GM18505 (cell line): ENCODE data around the gene ADCY7.

ENCODE experiments used
- ATAC-seq: cut with Tn5 transposase; IDR thresholded peaks from one replicate; pipeline ENCODE4 v1.9.1; 2021; ENCODE audit not compliant: unreplicated experiment
- POLR2A ChIP-seq: IDR thresholded peaks from 4 replicates; pipeline ENCODE4 v1.6.1; 2011; ENCODE audit warnings: borderline replicate concordance; ENCODE audit not compliant: insufficient read depth, insufficient read length; ENCODE audit errors: extremely low read depth

The ADCY7 gene

DNA sequence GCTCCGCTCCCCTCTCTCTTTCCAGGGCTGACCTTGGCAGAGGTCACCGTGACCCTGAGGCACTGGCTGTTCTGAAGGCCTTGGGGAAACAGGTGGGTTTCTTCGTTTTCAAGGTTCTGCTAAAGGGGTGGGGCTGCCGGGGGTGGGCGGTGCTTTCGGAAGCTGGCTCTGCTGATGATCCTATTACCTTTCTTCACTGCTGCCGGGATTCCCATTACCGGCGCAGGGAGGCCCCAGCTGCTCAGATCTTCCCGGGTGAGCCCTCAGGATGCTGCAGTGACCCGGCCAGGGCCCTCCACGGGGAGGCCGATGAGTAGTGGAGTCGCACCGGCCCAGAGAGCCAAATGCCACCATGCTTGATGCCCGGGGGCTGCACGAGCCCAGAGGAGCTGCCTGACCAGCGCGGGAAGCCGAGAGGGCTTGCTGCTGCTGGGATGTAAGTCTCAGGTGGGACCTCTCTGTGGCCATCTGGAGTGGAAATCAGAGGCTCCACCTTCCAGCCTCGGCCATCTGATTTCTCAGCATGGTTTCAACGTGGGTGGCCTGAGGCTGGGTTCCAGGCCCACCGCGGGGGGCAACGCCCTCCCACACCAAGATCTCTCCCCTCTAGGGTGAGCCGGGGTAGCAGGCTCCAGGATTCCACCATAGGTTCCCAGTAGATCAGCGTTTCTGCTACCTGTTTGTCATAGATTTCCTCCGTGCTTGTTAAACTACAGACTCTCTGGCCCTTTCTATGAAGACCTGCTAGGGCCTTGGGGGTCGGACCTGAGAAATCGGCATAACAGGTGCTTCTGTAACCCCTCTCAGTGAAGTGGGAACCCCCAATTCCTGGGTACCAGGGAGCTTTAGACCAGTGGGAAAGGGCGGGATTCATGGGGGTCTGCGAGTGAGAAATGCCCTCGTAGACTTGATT, 21.6 kb upstream of the ADCY7 start:
- no peak for TF ChIP-seq POLR2A

GRCh38 chr16:50245417-50246298, 20.7 kb upstream of the ADCY7 start:
- no peak for TF ChIP-seq POLR2A
- ATAC-seq = peak; percentile 75

More for the DNA sequence above, 21.6 kb upstream of the ADCY7 start:
- no peak for ATAC-seq

DNA sequence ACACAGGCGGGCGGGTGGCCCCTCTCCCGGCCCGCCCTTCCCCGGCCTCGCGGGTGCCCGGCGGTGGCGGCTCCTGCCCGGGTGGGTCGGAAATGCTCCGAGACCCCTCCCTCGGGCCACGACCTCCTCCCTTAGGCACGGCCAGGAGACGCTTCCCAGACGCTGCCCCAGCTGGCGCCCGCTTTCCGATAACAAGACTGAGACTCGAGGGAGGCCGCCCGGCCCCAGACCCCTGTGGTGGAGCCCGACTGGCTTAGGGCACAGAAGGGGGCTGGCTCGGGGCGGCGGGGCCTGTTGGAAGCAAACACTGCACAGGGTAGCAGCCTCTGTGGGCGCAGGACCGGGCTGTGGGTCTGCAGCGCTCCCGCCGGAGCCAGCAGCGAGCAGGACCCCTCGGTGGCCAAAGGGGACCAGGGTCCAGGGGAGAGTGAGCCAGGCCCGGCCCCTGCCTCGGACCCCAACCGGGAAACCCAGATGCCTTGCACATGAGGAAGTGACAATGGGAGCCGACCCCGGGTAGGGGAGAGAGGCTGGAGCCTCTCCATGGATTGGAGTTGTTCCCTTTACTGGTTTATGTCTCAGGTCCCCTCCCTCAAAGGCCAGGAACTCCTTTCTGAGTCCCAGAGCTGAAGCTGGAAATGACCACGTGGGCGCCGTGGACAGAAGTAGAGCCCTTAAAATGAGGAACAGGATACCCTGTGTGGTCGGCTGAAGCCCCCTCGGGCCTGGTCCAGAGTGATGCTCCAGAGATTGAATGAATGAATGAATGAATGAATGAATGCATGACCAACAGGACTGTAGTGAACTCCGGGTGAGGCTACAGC, 19.8 kb upstream of the ADCY7 start:
- no peak for TF ChIP-seq POLR2A
- ATAC-seq = peak; percentile 38

- ATAC-seq = no peak
- TF ChIP-seq POLR2A = no peak
These were observed 19.0 kb upstream of the ADCY7 start for GRCh38 chr16:50247123-50247905.

DNA sequence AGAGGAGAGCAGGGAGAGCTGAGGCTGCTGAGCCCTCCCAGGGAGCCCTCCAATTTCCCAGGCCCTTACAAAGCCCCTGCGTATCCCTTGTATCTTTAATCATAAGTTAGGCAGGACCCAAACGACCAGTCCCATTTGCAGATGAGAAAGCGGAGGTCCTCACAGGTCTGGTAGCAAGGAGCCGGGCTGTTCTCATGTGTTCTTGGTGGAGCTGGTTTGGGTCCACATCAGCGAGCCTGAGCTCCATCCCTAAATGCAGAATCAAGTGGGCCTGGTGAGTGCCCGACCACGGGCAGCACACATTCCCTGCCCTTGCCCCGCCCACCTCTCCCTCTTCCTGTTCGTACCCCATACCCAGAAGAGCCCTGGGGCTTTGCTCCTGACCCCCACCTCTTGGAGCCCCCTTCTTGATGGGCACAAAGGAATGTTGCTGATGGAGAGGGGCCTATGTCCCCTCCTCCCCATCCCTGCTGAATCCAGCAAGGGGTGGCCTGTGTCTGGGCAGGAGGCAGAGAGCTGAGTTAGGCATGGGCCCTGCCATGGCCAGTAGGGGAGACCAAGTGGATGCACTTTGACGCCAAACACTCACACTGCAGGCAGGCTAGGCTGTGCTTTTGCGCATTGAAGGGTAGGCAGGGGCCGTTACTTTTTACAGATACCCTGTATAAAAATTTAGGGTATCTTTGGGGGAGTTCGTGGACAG, 18.3 kb upstream of the ADCY7 start:
- no peak for TF ChIP-seq POLR2A

DNA sequence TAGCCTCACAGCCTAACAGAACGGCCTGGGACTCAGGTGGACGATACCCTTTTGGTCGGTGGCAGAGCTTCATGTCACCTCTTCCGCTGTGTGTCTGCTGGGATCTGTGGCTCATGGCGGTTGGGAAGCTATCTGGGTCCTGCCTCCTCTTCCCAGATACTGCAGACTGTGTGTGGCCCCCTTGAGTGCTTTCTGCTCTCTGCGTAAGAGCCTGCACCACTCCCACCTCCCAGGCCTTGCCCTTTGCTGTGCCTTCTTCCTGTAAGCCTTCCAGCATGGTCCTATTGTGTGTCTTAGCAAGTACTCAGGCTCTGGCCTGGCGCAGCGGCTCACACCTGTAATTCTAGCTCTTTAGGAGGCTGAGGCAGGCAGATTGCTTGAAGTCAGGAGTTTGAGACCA, 17.5 kb upstream of the ADCY7 start:
- no peak for TF ChIP-seq POLR2A
- ATAC-seq = no peak

More for the DNA sequence above, 18.3 kb upstream of the ADCY7 start:
- ATAC-seq = no peak

- TF ChIP-seq POLR2A = no peak
- ATAC-seq = no peak
These were observed 14.8 kb upstream of the ADCY7 start for GRCh38 chr16:50251375-50252081.

- ATAC-seq = no peak
- TF ChIP-seq POLR2A = no peak
These were observed 14.2 kb upstream of the ADCY7 start for GRCh38 chr16:50252082-50252611.

- ATAC-seq = no peak
- no peak for TF ChIP-seq POLR2A
These were observed 13.4 kb upstream of the ADCY7 start for GRCh38 chr16:50252874-50253513.

- ATAC-seq = no peak
These were observed 12.8 kb upstream of the ADCY7 start for GRCh38 chr16:50253514-50253910.

More at GRCh38 chr16:50253514-50253910, 12.8 kb upstream of the ADCY7 start:
- no peak for TF ChIP-seq POLR2A
